ENCODE measurements around the gene SSBP3.

- TF ChIP-seq, protein P1, sequence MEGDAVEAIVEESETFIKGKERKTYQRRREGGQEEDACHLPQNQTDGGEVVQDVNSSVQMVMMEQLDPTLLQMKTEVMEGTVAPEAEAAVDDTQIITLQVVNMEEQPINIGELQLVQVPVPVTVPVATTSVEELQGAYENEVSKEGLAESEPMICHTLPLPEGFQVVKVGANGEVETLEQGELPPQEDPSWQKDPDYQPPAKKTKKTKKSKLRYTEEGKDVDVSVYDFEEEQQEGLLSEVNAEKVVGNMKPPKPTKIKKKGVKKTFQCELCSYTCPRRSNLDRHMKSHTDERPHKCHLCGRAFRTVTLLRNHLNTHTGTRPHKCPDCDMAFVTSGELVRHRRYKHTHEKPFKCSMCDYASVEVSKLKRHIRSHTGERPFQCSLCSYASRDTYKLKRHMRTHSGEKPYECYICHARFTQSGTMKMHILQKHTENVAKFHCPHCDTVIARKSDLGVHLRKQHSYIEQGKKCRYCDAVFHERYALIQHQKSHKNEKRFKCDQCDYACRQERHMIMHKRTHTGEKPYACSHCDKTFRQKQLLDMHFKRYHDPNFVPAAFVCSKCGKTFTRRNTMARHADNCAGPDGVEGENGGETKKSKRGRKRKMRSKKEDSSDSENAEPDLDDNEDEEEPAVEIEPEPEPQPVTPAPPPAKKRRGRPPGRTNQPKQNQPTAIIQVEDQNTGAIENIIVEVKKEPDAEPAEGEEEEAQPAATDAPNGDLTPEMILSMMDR (IDR thresholded peaks at IDR 0.05; ENCODE audit: insufficient read depth, low read length) = no peak
- no peak for TF ChIP-seq GABPA (IDR thresholded peaks at IDR 0.05; ENCODE audit: low read depth)
- TF ChIP-seq POLR2AphosphoS5 (IDR thresholded peaks at IDR 0.05; ENCODE audit: low read depth) = no peak
- no peak for TF ChIP-seq REST (IDR thresholded peaks at IDR 0.05; ENCODE audit: insufficient replicate concordance, low read depth)
- no peak for TF ChIP-seq SPI1 (IDR thresholded peaks at IDR 0.05; ENCODE audit: borderline replicate concordance, low read depth)
These were observed 25.8 kb downstream of the SSBP3 start for GRCh38 chr1:54380290-54380882.

Measured in HL-60 (cell line).